Gastrocnemius medialis (tissue), 4 donors: ENCODE data around the gene SLC13A5. TPM values are rescaled to one million over a fixed set of nuclear protein-coding genes. Genes with fewer than 3 reads are reported as not detected.

Experiments
- ATAC-seq, 2 donors: fragments of 150-250 bp; one replicate each; pipeline ENCODE4 v1.9.1; 2016
- DNase-seq, 2 donors: peaks; one replicate each; pipeline ENCODE4 v3.0.0-alpha.2; 2019
- H3K27ac ChIP-seq, 4 donors: fragments of 200-600 bp; sonication (generic); 1 replicate in 1 of 4; 2 replicates in 3 of 4; pipeline ENCODE4 v1.5.1; 2016 to 2018; ENCODE audit warnings: mild to moderate bottlenecking in 2 of 4, moderate library complexity in 1 of 4
- H3K27me3 ChIP-seq, 3 donors: fragments of 200-600 bp; sonication (generic) in 2 of 3; 1 replicate in 1 of 3; 2 replicates in 2 of 3; pipeline versions ENCODE4 v1.5.1 to v1.6.0; 2016 to 2019; ENCODE audit warnings: mild to moderate bottlenecking in 1 of 3, moderate library complexity in 1 of 3
- H3K36me3 ChIP-seq, 2 donors: fragments of 200-600 bp; sonication (generic) in 1 of 2; one replicate each; pipeline ENCODE4 v1.5.1; 2017 to 2018
- H3K4me1 ChIP-seq, 2 donors: fragments of 200-600 bp; sonication (generic) in 1 of 2; one replicate each; pipeline ENCODE4 v1.5.1; 2016 to 2017; ENCODE audit warnings: mild to moderate bottlenecking in 2 of 2
- H3K4me3 ChIP-seq, 4 donors: fragments of 200-600 bp; sonication (generic) in 3 of 4; 1 replicate in 1 of 4; 2 replicates in 3 of 4; pipeline ENCODE4 v1.5.1; 2016 to 2019; ENCODE audit warnings: mild to moderate bottlenecking in 2 of 4
- H3K9me3 ChIP-seq, 3 donors: fragments of 200-600 bp; sonication (generic) in 2 of 3; 1 replicate in 1 of 3; 2 replicates in 2 of 3; pipeline ENCODE4 v1.5.1; 2016 to 2019
- CTCF ChIP-seq, 5 experiments: fragments of 450-650 bp in 3 of 5; fragments of 200-600 bp in 2 of 5; sonication (generic) in 2 of 5; IDR thresholded peaks in 4 of 5; conservative IDR thresholded peaks in 1 of 5; 1 replicate in 4 of 5; 2 replicates in 1 of 5; pipeline ENCODE4 v1.5.1; 2016 to 2019; ENCODE audit warnings: antibody characterized with exemption in 5 of 5, mild to moderate bottlenecking in 3 of 5, moderate library complexity in 3 of 5
- POLR2A ChIP-seq, 2 donors: fragments of 450-650 bp; IDR thresholded peaks; one replicate each; pipeline ENCODE4 v1.6.1; 2017; ENCODE audit warnings: antibody characterized with exemption in 2 of 2, mild to moderate bottlenecking in 2 of 2, moderate library complexity in 2 of 2
- in situ Hi-C, 4 donors: fragments of 200-750 bp; cut with MboI; loops; one replicate each; pipeline versions ENCODE4 v1.15.0 to v1.8.0; 2017; ENCODE audit warnings: low sequenced_read_pairs in 4 of 4
- intact Hi-C: fragments of 100-400 bp; cut with DNase I; formaldehyde crosslinking; loops from one replicate; pipeline ENCODE4 v1.15.1; 2023; ENCODE audit warnings: low total_unique reads
- total RNA-seq, 4 donors: library from RNA; depleted of rRNA; stranded (reverse); fragments of >200 nt; gene quantifications; one replicate each; pipeline versions ENCODE4 v1.1.0 to v1.2.3, GENCODE V29; 2016

Gene SLC13A5
- total RNA-seq, 4 donors from 2014 or later = 0.10 to 0.64 (median 0.39) TPM; not detected in 1

GRCh38 chr17:6651919-6652452 lies 61.2 kb downstream of the SLC13A5 start:
- in situ Hi-C loops = loop anchor here in 3 of 4 donors (25.0 kb wide), 2 partner anchors 185 to 360 kb away; partner anchors contain the start of genes BCL6B (in 3 of the 3), RNASEK (in 3 of the 3) and TEKT1 (in 1 of the 3)
- ATAC-seq (peak; percentile 61 to 63), DNase-seq (peak; percentile 55 to 76)
- no peak for TF ChIP-seq POLR2A (IDR thresholded peaks at IDR 0.05)
- no peak for TF ChIP-seq CTCF (IDR thresholded peaks at IDR 0.05 in 4 of 5, conservative IDR thresholded peaks at IDR 0.05 in 1 of 5)
- Histone ChIP-seq H3K4me1 (peaks cover 25 to 33% of the 10 kb centered on the region in 2 donors), H3K27ac (peak overlapping the region; percentile 80 to 93 (median 86)), H3K4me3 (peak overlapping the region; percentile 60 to 95 (median 86)), H3K27me3 (peaks cover 12 to 18% (median 17%) of the 10 kb centered on the region in 3 donors), H3K9me3 (no peaks in the 10 kb centered on the region), H3K36me3 (peaks cover 0 to 26% of the 10 kb centered on the region in 2 donors)
- intact Hi-C loops = loop anchor here (1.0 to 10.0 kb wide), 4 partner anchors 11 to 1167 kb away; partner anchors contain the start of genes DERL2, MIS12, POLR2A and RNASEK

- TF ChIP-seq POLR2A (IDR thresholded peaks at IDR 0.05) (peak; percentile 57 to 81), CTCF (IDR thresholded peaks at IDR 0.05 in 4 of 5, conservative IDR thresholded peaks at IDR 0.05 in 1 of 5) (no peak)
Measured at GRCh38 chr17:6651354-6651918, 61.7 kb downstream of the SLC13A5 start, which contains the start of the genes C17orf100 and MED31. Gene C17orf100 (plus strand): TSS chr17:6651762. CDS start chr17:6651914, 152 bp downstream. Gene MED31 (minus strand): TSS chr17:6651605. CDS start chr17:6651528, 77 bp downstream.

GRCh38 chr17:6648181-6648580 lies 65.0 kb downstream of the SLC13A5 start:
- Histone ChIP-seq H3K27me3 (no peaks in the 10 kb centered on the region), H3K4me3 (no peak overlapping the region), H3K9me3 (no peaks in the 10 kb centered on the region), H3K27ac (no peak overlapping the region), H3K36me3 (peaks cover 0 to 54% of the 10 kb centered on the region in 2 donors), H3K4me1 (peaks cover 25 to 29% of the 10 kb centered on the region in 2 donors)
- DNase-seq (no peak), ATAC-seq (no peak)
- in situ Hi-C loops = loop anchor here in 1 of 4 donors (25.0 kb wide), 1 partner anchor 364 kb away; the partner anchor contains the start of genes BCL6B and RNASEK
- intact Hi-C loops = no loop called here
- TF ChIP-seq POLR2A (IDR thresholded peaks at IDR 0.05) (no peak), CTCF (IDR thresholded peaks at IDR 0.05 in 4 of 5, conservative IDR thresholded peaks at IDR 0.05 in 1 of 5) (no peak)

More at GRCh38 chr17:6651354-6651918, 61.7 kb downstream of the SLC13A5 start, which contains the start of the genes C17orf100 and MED31:
- Histone ChIP-seq H3K9me3 (no peaks in the 10 kb centered on the region), H3K27me3 (peaks cover 12 to 18% (median 17%) of the 10 kb centered on the region in 3 donors), H3K4me3 (peak within 1 kb of the TSS; percentile 60 to 95 (median 86)), H3K36me3 (peaks cover 0 to 32% of the 10 kb centered on the region in 2 donors), H3K4me1 (peaks cover 25 to 33% of the 10 kb centered on the region in 2 donors), H3K27ac (peak within 1 kb of the TSS; percentile 80 to 93 (median 86))
- DNase-seq = peak; percentile 88 to 94
- in situ Hi-C loops = loop anchor here in 3 of 4 donors (25.0 kb wide), 2 partner anchors 186 to 361 kb away; partner anchors contain the start of genes BCL6B (in 3 of the 3), RNASEK (in 3 of the 3) and TEKT1 (in 1 of the 3)
- intact Hi-C loops = loop anchor here (1.0 to 10.0 kb wide), 4 partner anchors 10 to 1167 kb away; partner anchors contain the start of genes DERL2, MIS12, POLR2A and RNASEK
- peak; percentile 93 to 96 for ATAC-seq

GRCh38 chr17:6643451-6644125 lies 69.6 kb downstream of the SLC13A5 start:
- H3K36me3 ChIP-seq = peaks cover 0 to 37% of the 10 kb centered on the region in 2 donors
- intact Hi-C loops = no loop called here
- ATAC-seq = no peak

More at GRCh38 chr17:6643451-6644125, 69.6 kb downstream of the SLC13A5 start:
- H3K9me3 ChIP-seq = no peaks in the 10 kb centered on the region
- no peak overlapping the region for H3K4me3 ChIP-seq
- H3K27ac ChIP-seq = no peak overlapping the region
- in situ Hi-C loops = loop anchor here in 1 of 4 donors (25.0 kb wide), 1 partner anchor 369 kb away; the partner anchor contains the start of genes BCL6B and RNASEK
- peaks cover 15 to 22% of the 10 kb centered on the region in 2 donors for H3K4me1 ChIP-seq
- TF ChIP-seq POLR2A (IDR thresholded peaks at IDR 0.05) (no peak), CTCF (IDR thresholded peaks at IDR 0.05 in 4 of 5, conservative IDR thresholded peaks at IDR 0.05 in 1 of 5) (no peak)
- DNase-seq = no peak
- H3K27me3 ChIP-seq = no peaks in the 10 kb centered on the region
